Myocyte (in vitro differentiated cells): Measurements from ENCODE around the gene TMEM250. TPM values are rescaled to one million over a fixed set of nuclear protein-coding genes. Genes with fewer than 3 reads are reported as not detected.

ENCODE experiments used
- DNase-seq: peaks from one replicate; pipeline ENCODE4 v3.0.0-alpha.2; 2012; ENCODE audit warnings: low read depth
- total RNA-seq: library from RNA; depleted of rRNA; stranded (reverse); fragments of >200 nt; gene quantifications from 2 replicates; pipeline ENCODE4 v1.2.3, GENCODE V29; 2014

Gene TMEM250
- total RNA-seq, 1 donor from 2014 or later = 38.9 TPM

DNA sequence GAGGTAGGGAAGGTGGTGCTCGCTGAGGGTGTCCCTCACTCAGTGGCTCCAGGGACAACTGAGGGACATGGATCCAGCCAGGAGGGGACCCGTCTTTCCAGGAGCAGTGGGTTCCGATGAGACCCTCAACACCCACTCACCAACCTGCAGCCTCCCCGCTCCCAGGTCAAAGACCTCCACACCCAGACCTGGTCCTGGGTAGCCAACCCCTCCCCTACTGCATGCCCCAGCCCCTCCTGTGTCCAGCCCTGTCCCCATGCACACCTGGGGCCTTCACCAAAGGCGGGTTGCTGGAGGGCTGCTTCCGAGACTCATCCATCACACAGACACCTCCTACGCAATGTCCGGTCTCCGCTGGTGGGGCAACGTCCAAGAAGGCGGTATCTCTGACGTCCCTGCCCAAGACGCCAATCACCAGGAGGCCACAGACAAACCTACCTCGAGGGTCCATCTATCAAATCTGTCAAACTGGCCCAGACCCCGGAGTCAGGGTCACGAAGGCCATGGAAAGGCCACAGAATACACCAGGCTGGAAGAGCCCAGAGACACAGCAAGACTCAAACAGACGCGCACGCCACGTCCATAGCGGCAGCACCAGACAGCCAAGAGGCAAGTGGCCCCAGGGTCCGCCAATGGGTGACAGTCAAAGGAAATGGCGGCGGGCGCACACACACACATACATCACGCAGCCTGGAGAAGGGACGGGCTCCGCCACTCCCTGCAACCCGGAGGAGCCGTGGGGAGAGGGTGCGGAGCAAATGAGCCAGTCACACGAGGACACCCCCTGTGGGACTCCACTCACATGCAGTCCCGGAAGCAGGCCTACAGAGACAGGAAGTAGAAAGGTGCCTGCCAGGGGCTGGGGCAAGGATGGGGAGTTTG lies 34.4 kb downstream of the TMEM250 start:
- DNase-seq = no peak

DNA sequence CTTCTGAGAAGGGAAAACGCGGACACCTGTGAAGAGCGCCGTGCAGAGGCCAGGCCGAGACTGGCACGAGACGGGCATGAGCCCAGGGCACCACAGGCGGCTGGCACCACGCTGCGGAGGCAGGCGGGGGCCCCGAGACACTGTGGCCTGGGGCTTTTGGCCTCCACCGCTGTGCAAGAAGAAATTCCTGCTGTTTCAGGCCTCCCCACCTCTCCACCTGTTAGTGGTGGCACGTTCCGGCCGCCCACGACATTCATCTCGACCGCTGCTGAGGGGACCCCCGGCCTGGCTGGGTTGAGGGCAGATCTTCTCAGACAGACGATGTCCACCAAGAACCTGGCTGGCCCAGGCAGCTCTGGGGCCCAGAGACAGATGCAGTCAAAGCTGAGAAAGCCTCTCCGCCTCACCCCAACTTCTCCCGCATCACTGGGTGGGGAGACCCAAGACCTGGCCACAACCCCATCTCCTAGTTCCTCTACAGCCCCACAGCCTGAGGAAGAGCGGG lies 35.1 kb downstream of the TMEM250 start:
- no peak for DNase-seq

DNA sequence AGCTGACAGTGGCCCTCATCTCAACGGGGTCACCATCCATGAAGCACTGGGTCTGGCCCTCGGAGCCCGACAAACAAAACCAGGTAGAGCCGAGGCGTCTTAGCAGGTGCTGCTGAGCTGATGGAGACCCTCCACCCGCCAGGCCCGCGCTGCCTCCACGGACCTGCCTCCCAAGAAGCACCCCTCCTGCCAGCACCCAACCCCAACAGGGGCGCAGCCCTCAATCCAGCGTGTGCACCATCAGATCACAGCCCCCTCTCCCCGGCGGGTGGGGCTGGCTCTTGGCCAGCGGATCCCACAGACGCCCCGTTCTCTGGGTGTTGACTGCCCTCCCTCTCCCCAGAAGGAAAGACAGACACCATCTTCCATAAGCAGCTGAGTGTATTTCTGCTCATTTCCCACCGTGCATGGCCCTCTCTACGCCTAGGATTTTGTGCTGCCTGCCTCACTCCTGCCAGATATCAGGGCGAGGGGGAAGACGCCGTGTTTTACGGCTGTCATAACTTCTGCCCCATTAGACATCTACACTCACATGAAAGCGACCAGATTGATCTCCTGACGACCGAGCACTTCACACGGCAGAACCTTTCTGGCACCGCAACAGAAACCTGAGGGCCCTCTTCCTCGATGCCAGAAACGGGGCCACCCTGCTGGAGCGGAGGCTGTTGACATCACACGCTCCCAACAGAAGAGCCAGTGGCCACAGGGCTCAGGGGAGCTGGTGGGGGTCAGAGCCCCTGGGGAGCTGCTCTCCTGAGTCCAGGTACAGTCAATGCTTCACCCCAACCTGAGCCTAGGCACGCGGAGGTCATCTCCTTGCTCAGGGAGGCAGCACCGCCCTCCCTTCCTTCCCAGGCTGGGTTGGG lies 35.9 kb downstream of the TMEM250 start:
- no peak for DNase-seq

DNA sequence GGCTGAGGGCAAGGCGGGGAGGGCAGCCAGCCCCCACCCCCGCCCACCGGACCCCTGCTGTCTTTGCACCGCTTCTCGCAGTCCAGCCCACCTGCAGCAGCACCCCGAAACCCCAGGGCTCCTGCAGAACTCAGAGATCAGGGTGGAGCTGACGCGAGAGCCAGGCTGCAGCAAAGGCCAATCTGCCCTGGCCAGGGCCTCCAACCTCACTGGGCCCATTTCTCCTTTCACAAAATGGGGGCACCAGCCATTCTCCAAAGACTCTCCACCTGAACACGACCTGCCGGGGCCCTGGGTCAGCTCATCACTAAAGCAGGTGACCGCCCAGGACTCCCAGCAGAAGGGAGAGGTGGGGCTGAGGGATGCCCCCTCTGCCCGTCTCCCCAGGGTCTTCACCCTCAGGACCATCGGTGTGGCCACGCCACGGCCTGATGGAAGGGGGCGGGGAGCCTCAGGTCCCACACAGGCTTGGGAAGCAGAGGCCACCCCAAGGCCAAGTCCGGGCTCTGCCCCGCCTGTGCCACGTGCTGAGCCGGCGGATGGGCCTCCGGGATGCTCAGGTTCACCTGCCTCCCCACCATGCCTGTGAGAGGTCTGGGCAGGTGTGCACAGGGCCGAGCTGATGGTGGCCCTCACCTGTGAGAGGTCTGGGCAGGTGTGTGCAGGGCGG lies 36.7 kb downstream of the TMEM250 start:
- no peak for DNase-seq

DNA sequence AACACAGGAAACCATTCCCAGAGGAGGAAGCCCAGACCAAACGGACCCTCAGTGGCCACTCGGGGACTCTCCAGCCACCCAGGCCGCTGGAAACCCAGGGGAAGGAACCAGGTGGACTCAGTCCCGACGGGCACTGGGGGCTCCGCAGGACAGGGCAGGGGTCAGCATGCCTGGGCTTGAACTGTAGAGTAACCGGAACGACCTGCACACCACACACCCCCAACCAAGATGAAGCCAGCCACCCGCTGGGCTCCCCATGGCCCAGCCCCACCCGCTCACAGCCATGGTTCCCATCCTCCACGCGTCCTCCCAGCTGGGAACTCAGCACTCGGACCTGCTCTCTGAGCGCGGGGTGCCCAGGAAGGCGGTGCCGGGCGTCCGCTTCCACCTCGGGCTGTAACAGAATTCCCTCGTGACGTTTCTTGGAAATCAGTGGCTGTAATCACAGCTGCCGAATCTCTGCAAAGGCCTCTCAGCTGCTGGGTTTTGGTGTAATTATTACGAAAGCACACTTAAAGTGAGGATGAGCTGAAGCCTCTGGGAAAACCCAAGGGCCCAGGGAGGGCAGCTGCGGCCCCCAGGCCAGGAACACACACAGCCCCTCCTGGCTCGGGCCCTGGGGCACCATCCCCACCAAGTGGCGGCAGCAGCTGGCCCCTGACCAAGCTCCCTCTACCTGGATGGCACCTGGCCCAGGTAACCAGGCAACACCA lies 37.4 kb downstream of the TMEM250 start:
- no peak for DNase-seq

DNA sequence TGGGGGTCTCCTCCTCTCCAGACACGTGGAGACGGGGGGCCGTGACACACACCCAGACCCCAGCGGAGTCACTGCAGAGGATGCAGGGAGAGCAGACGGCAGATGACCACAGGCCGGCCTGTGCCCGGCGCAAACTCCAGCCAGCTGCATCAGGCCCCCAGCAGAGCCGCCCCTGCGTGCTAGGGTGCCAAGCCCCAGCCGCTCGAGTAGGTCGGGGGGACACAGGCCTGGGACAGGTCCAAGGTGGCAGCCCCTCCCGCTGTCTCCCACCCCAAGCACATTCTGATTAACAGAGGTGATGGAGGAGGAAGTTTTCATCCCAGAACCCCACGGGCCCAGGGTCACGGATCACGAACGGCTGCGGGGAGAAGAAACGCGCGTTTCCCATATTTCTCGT lies 38.0 kb downstream of the TMEM250 start:
- DNase-seq = no peak

DNA sequence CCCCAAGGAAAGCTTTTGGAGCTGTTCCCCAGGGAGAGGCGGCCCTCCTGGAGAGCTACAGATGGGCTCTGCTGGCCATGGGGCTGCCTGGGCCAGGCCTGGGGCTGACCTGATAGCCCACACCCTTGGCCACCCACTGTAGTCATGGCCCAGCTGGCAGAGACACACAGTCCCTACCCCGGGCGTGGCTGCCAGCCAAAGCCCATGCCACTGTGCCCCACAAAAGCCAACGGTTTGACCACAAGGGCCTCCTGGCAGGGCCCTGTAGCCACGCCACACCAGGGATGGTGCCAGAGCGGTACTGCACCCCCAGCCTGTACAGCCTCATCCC lies 38.8 kb downstream of the TMEM250 start:
- DNase-seq = peak; percentile 89

DNA sequence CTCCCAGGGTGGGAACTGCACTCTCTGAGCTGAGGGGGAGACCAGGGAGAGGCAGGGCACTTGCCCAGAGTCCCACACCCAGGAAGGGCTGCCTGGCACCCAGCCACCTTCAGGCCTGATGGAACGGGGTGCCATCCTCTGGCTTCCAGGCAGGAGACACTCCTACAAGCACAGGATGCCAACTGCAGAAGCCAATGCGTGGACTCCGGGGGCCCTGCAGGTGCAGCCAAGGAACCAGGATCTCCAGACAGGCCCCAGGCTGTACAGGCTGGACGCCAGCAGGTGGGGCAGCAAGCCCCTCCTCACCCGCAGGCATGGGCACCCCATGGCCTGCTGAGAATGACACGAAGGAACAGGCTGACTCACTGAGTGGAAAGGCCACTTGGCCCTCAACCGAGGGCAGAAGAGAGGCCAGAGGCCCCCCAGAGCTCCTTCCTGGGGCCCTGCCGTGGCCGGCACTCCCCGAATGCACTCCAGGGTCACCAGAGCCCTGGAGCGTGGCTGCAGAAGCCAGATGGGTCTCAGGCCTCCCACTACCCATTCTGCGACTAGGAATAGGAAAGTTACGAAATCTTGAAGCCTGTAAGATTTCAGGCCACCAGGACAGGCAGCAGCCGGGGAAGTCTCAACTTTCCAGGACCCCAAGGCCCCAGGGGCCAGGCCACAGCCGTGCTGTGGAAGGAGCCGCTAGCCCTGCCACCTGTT lies 39.3 kb downstream of the TMEM250 start:
- peak; percentile 16 for DNase-seq

DNA sequence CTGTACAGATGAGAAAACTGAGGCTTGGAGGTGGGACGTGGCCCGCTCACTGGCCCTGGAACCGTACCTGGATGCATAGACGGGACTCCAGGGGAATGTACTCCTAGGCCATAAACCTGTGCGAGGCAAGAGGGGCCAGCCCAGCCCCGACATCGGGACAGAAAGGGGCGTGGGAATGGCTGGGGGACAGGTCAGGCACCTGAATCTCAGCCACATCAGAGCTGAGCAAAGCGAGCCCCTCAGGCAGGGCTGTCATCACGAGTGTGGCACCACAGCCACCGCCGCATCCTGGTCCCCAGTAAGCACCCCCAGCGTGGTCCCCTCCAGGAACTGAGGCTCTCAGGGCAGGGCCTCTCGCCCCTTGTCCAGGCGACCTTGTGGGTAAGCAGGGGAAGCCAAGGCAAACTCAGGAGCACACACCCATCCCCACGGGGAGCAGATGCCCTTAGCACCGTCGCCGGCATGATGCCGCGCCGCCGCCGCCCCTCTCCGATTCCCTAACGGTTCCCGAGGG lies 40.1 kb downstream of the TMEM250 start:
- DNase-seq = no peak

DNA sequence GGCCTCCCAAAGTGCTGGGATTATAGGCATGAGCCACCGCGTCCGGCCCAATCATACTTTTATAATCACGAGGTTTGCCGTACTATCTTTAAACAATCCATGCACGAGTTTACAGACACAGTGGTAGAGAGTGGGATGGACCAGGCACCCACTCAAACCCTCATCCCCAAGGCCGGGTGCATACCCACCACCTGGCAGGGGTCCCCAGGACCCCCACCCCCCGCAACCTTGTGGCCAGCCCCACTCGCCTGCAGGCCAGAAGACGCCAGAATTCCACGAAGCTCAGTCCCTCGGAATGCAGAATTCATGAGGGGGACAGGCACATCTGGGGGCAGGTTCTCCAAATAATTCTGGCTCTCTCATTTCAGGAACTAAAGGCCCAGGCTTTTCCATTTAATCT lies 40.7 kb downstream of the TMEM250 start:
- DNase-seq = no peak

DNA sequence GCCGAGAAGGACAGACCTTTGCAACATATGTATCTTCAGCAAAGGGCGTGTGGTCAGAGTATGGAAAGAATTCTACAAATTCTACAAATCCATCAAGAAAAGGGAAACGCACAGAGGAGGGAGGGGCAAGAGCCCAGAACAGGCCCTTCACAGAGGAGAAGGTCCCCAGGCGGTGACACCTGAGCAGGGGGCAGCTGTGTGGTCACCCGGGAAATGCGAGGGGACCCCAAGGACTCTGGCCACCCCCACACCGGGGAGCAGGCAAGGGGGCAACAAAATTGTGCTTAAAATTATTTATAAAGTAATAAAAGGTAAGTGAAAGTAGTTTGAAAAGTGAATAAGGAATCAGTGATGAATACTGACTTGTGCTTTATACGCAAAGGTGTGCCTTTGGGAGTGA lies 41.2 kb downstream of the TMEM250 start:
- DNase-seq = no peak

DNA sequence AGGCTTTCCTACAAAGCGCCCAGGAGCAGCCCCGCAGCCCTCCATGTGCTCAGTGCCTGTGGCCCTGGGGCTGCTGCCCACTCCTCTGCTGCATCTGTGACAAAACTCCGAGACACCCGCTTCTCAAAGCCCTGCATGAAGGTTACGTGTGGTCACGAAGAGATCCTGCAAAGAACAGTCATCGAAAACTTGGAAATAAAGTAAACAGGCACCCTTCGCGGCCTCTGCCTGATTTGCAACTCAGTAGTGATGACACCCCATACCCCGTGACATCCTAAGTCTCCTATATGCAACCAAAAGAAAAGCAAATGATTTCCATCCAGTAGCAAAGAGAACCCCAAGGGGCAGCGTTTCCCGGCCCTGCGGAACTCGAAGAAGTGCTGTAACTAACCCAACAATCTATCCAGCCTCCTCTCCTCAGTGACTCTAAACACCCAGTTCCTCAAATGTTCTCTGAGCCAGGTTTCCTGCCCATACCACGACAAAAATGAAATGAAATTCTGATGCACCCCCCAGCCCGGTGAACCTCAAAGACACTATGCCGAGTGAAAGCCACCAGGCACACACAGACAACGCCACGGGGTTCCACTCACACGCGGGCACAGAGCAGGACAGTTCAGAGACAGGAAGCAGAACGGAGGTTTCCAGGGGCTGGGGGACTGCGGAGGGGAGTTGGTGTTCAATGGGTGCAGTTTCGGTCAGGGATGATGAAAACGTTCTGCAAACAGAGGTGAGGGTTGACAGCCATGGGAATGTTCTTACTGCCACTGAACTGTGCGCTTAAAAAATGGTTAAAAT lies 42.6 kb downstream of the TMEM250 start:
- no peak for DNase-seq

DNA sequence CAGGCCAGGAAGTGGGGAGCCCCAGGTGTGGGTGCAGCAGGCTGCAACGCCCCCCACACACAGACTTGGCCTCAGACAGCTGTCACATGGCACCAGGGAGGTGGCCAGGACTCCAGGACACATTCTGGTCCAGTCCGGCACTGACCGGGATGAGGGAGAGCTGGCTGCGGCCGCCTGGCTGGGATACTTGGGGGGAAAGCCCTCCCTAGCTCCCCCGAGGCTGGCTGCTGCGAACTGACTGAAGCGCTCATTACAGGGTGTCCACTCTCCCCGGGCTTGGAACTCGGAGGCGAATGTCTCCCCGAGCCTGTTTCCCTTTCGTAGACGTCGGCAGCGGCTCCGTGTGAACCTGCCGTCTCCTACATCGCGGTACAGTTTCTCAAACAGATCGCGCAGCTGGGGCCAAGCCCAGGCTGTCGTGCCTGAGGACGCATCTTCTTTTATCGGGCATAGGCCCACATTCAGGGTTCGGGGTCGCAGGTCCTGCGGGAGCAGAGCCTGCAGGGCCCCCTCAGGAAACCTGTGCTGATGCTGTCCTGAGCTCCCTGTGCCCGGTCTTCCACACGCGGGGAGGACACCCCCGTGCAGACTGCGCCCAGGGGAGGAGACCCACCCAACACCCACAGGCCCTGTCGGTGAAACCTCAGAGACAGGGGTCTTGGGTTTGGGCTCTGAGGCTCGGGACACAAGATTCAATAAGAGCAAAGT lies 43.4 kb downstream of the TMEM250 start:
- no peak for DNase-seq

DNA sequence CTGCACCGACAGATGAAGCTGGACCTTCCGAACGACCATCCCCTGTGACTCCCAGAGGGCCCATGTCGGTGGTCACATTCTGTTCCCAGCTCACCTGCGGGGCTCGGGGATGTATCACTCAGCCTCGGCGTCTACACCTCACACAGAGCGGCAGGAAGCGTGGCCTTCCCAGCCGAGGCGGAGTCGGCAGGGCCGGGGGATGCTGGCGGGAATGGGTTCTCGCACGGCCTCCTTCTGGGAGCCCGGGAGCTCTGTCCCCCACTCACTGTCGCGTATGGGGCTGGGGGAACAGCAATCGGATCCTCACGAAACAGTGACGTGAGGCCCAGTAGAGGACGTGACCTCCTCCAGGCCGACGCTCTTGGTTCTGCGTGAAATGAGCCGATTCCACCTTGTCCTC lies 44.0 kb downstream of the TMEM250 start:
- DNase-seq = no peak
